GM12878 (cell line): ENCODE measurements around the gene KLHL30. TPM values are rescaled to one million over a fixed set of nuclear protein-coding genes. Genes with fewer than 3 reads are reported as not detected.

Source experiments
- ATAC-seq: fragments of 200-7000 bp; cut with Tn5 transposase; 3 replicates; pipeline ENCODE4 v1.9.1; 2020; ENCODE audit warnings: mild to moderate bottlenecking, moderate library complexity
- BruUV-seq: library from RNA; stranded (reverse); fragments of 400-500 nt; replicated peaks from 2 replicates; lab custom pipeline; 2021; lab: Mats Ljungman, UMichigan
- CTCF ChIA-PET: fragments of 300-600 bp; sonication (Branson Sonifier 250); formaldehyde crosslinking; extraction: SDS; loops from one replicate; lab custom pipeline; 2021; ENCODE audit warnings: inconsistent platforms; lab: Yijun Ruan, JAX
- POLR2A ChIA-PET: fragments of 350-600 bp; formaldehyde crosslinking; extraction: SDS; loops from one replicate; lab custom pipeline; 2021; ENCODE audit warnings: inconsistent platforms; lab: Charles Lee
- RAD21 ChIA-PET: fragments of 300-600 bp; sonication (Branson Sonifier 250); formaldehyde crosslinking; loops from one replicate; lab custom pipeline; 2023; ENCODE audit warnings: antibody characterized with exemption; ENCODE audit not compliant: unreplicated experiment; lab: Charles Lee
- SMC1A ChIA-PET: fragments of 300-600 bp; sonication (Branson Sonifier 250); formaldehyde crosslinking; loops from one replicate; lab custom pipeline; 2023; ENCODE audit not compliant: unreplicated experiment, uncharacterized antibody; lab: Charles Lee
- DNase-seq: peaks from one replicate; pipeline ENCODE4 v3.0.0-alpha.2; 2011; ENCODE audit warnings: low read depth, low spot score
- FAIRE-seq: peaks from 3 replicates; lab custom pipeline; 2011; peaks lifted over from hg19 to GRCh38; lab: Jason Lieb, UNC
- H2AFZ ChIP-seq: 2 replicates; pipeline ENCODE4 v1.6.0; 2011; ENCODE audit warnings: low read depth, low read length, control low read depth; ENCODE audit not compliant: control insufficient read depth
- H3K27ac ChIP-seq: 2 replicates; pipeline ENCODE4 v1.5.1; 2011; ENCODE audit warnings: control low read depth; ENCODE audit not compliant: control insufficient read depth, insufficient read depth
- H3K27me3 ChIP-seq, 2 experiments: replicated peaks in 1 of 2; 2 replicates each; pipeline versions ENCODE4 v1.6.0 to v1.6.1; 2011; ENCODE audit warnings: low read length in 1 of 2; ENCODE audit not compliant: control insufficient read depth in 2 of 2, insufficient read depth in 2 of 2
- H3K36me3 ChIP-seq, 2 experiments: 2 replicates each; pipeline ENCODE4 v1.5.1; 2011; ENCODE audit warnings: low read length in 1 of 2; ENCODE audit not compliant: control insufficient read depth in 2 of 2, insufficient read depth in 2 of 2
- H3K4me1 ChIP-seq: 2 replicates; pipeline ENCODE4 v1.6.1; 2011; ENCODE audit warnings: mild to moderate bottlenecking, low read length, moderate library complexity, mixed read lengths; ENCODE audit not compliant: control insufficient read depth, insufficient read depth
- H3K4me2 ChIP-seq: 2 replicates; pipeline ENCODE4 v1.6.0; 2011; ENCODE audit warnings: control low read depth; ENCODE audit not compliant: control insufficient read depth, insufficient read depth
- H3K4me3 ChIP-seq: fragments of 200-600 bp; sonication (generic); 2 replicates; pipeline ENCODE4 v1.5.1; 2016
- H3K79me2 ChIP-seq: 2 replicates; pipeline ENCODE4 v1.6.0; 2011; ENCODE audit warnings: low read length; ENCODE audit not compliant: control insufficient read depth, insufficient read depth
- H3K9ac ChIP-seq: 2 replicates; pipeline ENCODE4 v1.8.0; 2011; ENCODE audit warnings: low read length, control low read depth, mixed read lengths; ENCODE audit not compliant: control insufficient read depth, insufficient read depth
- H3K9me3 ChIP-seq: replicated peaks from 3 replicates; pipeline ENCODE4 v1.5.1; 2011; ENCODE audit warnings: mild to moderate bottlenecking, low read length; ENCODE audit not compliant: control insufficient read depth, insufficient read depth
- H4K20me1 ChIP-seq: 2 replicates; pipeline ENCODE4 v1.6.0; 2011; ENCODE audit not compliant: control insufficient read depth, insufficient read depth
- FOXK2 ChIP-seq: fragments of 450-650 bp; IDR thresholded peaks from 2 replicates; pipeline ENCODE4 v1.6.1; 2017; ENCODE audit warnings: mild to moderate bottlenecking, moderate library complexity
- HDGF ChIP-seq: fragments of 450-650 bp; IDR thresholded peaks from 2 replicates; pipeline ENCODE4 v1.6.1; 2016; ENCODE audit warnings: antibody characterized with exemption
- IRF4 ChIP-seq: IDR thresholded peaks from 2 replicates; pipeline ENCODE4 v1.6.1; 2011; ENCODE audit warnings: low read depth, low read length
- JUNB ChIP-seq: IDR thresholded peaks from 2 replicates; pipeline ENCODE4 v1.6.1; 2016; ENCODE audit warnings: antibody characterized with exemption, mild to moderate bottlenecking
- NFYA ChIP-seq: IDR thresholded peaks from 2 replicates; pipeline ENCODE4 v1.6.1; 2011; ENCODE audit warnings: low read depth, mild to moderate bottlenecking, low read length, improper control_type of control experiment, borderline replicate concordance
- PAX8 ChIP-seq: fragments of 450-650 bp; IDR thresholded peaks from 2 replicates; pipeline ENCODE4 v1.6.1; 2017; ENCODE audit warnings: mild to moderate bottlenecking, moderate library complexity
- SREBF1 ChIP-seq: IDR thresholded peaks from 2 replicates; pipeline ENCODE4 v1.6.1; 2012; ENCODE audit warnings: mild to moderate bottlenecking, low read length
- STAT1 ChIP-seq: fragments of 450-650 bp; conservative IDR thresholded peaks from 2 replicates; pipeline ENCODE4 v1.6.1; 2014; ENCODE audit warnings: antibody characterized with exemption, mild to moderate bottlenecking
- TAF1 ChIP-seq: IDR thresholded peaks from 2 replicates; pipeline ENCODE4 v1.6.1; 2011; ENCODE audit warnings: mild to moderate bottlenecking, low read depth, low read length, borderline replicate concordance
- ZSCAN29 ChIP-seq: fragments of 450-650 bp; IDR thresholded peaks from 2 replicates; pipeline ENCODE4 v1.6.1; 2017; ENCODE audit warnings: mild to moderate bottlenecking, moderate library complexity
- ZZZ3 ChIP-seq: IDR thresholded peaks from 2 replicates; pipeline ENCODE4 v1.6.1; 2011; ENCODE audit warnings: low read depth; ENCODE audit not compliant: control insufficient read depth, insufficient read length
- WGBS: methylation state at CpG from one replicate; pipeline ENCODE4 v1.1.6; 2016; ENCODE audit warnings: low lambda C conversion rate; ENCODE audit not compliant: insufficient replicate concordance, insufficient coverage; ENCODE audit errors: missing lambda C conversion rate; 5-methylcytosine and 5-hydroxymethylcytosine counted together
- in situ Hi-C: fragments of 300-500 bp; cut with MboI; formaldehyde crosslinking; loops from 9 replicates; pipeline ENCODE4 v1.14.3; 2018; ENCODE audit warnings: mixed read lengths
- intact Hi-C: fragments of 100-400 bp; cut with micrococcal nuclease; formaldehyde crosslinking; loops from one replicate; pipeline ENCODE4 v1.14.2; 2022; ENCODE audit not compliant: unreplicated experiment
- polyA plus RNA-seq, 11 experiments: library from polyadenylated mRNA; depleted of rRNA in 4 of 11; unstranded in 6 of 11; stranded (reverse) in 5 of 11; fragments of >200 nt; fragmentation: Nextera tagmentation in 4 of 11; fragmentation: Illumina TruSeq in 1 of 11; extraction: Ambion mirVana in 4 of 11; extraction: Trizol in 1 of 11; gene quantifications; 1 replicate in 1 of 11; 2 replicates in 10 of 11; pipeline versions ENCODE4 v1.2.1 to v1.2.3, GENCODE V29; 2011 to 2016; ENCODE audit warnings: inconsistent platforms in 2 of 11, missing spikeins in 2 of 11, low read depth in 1 of 11
- total RNA-seq, 4 experiments: library from RNA; depleted of rRNA in 3 of 4; stranded (reverse); fragments of >200 nt in 3 of 4; fragmentation: Illumina TruSeq in 1 of 4; extraction: Trizol in 1 of 4; gene quantifications; 2 replicates each; pipeline versions ENCODE4 v1.2.1 to v1.2.3, GENCODE V29; 2013 to 2021
- TF ChIP-seq, protein P1 (sequence below): IDR thresholded peaks from 2 replicates; pipeline ENCODE4 v1.6.1; 2012; ENCODE audit warnings: improper control_type of control experiment, low read depth, low read length; ENCODE audit not compliant: insufficient replicate concordance
- TF ChIP-seq, protein P2 (sequence below): fragments of 450-650 bp; formaldehyde crosslinking; IDR thresholded peaks from 2 replicates; pipeline ENCODE4 v1.5.0; 2022; ENCODE audit warnings: mild to moderate bottlenecking, missing genetic modification characterization

Gene KLHL30
- total and polyA plus RNA-seq, 10 of the 15 experiments (the other 5 are each of a cell fraction or from before 2014, with no cell fraction given): 0.03 TPM; not detected in 9

DNA sequence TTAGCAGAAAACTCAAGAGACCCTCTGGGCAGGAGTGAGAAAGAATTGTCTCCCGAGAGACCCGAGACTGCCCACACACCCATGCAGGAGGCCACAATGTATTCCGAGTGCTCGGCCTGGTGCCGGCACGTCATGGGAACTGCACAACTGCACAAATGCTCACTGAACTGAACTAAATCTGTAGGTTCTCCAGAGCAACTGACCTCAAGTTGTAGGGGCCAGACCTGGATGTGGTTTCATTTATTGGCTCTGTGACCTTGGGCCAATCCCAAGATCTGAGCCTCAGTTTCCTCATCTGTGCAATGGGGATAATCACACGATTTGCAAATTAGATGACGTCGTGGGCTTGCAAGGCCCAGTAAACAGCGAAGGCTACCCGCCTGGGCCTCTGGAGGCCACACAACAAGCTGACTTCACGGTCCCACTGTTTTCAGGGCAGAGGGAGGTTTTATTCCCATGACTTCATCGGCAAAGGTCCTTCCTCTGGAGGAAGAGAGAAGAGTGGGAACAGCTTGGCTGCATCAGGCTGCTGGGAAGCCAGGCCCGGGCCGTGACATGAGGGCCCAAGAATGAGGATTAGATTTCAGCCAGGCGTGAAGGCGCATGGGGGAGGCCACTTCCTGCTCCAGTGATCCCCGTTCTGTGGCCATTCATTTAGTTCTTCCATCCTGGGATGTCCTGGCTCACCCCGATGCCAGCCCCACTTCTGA lies 16.7 kb downstream of the KLHL30 start (continued):
- TF ChIP-seq, protein P1, sequence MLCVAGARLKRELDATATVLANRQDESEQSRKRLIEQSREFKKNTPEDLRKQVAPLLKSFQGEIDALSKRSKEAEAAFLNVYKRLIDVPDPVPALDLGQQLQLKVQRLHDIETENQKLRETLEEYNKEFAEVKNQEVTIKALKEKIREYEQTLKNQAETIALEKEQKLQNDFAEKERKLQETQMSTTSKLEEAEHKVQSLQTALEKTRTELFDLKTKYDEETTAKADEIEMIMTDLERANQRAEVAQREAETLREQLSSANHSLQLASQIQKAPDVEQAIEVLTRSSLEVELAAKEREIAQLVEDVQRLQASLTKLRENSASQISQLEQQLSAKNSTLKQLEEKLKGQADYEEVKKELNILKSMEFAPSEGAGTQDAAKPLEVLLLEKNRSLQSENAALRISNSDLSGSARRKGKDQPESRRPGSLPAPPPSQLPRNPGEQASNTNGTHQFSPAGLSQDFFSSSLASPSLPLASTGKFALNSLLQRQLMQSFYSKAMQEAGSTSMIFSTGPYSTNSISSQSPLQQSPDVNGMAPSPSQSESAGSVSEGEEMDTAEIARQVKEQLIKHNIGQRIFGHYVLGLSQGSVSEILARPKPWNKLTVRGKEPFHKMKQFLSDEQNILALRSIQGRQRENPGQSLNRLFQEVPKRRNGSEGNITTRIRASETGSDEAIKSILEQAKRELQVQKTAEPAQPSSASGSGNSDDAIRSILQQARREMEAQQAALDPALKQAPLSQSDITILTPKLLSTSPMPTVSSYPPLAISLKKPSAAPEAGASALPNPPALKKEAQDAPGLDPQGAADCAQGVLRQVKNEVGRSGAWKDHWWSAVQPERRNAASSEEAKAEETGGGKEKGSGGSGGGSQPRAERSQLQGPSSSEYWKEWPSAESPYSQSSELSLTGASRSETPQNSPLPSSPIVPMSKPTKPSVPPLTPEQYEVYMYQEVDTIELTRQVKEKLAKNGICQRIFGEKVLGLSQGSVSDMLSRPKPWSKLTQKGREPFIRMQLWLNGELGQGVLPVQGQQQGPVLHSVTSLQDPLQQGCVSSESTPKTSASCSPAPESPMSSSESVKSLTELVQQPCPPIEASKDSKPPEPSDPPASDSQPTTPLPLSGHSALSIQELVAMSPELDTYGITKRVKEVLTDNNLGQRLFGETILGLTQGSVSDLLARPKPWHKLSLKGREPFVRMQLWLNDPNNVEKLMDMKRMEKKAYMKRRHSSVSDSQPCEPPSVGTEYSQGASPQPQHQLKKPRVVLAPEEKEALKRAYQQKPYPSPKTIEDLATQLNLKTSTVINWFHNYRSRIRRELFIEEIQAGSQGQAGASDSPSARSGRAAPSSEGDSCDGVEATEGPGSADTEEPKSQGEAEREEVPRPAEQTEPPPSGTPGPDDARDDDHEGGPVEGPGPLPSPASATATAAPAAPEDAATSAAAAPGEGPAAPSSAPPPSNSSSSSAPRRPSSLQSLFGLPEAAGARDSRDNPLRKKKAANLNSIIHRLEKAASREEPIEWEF: no peak
- TF ChIP-seq FOXK2 (no peak), IRF4 (no peak), STAT1 (no peak)

DNA sequence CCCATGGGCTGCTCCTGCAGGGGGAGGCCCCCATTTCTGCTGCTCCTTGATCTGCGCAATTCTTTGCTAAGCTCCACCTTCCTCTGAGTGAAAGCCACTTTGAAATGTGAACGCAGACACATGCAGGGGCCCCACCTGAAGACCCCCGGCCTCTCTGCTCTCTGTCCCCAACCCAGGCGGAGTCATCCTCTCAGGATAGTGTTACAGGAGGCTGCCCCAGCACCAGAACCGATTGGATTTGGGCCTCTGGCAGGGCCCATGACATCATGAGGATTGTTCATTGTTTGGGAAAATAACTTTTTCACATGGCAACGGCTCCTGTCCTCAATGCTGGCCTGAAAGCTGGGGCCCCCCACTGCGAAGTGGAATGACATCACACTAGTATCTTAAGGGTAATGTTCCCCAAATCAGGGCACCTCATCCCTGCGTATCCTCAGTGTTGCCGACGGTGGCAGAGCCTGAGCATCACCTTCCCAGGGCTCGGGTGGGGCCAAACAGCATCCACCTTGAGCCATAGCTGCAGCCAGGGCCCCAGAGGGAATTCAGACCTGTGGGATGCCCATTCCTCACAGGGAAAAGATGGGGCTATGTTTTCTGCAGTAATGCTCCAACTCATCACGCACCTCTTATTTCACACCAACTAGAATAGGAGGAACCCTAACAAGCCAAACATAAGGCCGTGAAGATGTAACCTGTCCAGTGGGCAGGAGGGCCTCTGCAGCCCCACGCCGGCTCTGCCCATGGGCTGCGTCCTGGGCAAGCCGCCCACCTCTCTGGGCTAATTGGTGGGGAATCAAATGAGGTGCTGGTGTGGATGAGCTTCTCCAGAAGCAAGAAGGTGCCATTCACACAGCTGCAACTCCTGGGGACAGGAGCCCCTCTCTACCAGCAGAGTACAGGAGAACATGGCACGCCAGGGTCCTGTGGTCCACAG lies 17.6 kb downstream of the KLHL30 start:
- FAIRE-seq: no peak
- intact Hi-C loops: no loop called here
- CTCF ChIA-PET: no interaction called here
- TF ChIP-seq, protein P2, sequence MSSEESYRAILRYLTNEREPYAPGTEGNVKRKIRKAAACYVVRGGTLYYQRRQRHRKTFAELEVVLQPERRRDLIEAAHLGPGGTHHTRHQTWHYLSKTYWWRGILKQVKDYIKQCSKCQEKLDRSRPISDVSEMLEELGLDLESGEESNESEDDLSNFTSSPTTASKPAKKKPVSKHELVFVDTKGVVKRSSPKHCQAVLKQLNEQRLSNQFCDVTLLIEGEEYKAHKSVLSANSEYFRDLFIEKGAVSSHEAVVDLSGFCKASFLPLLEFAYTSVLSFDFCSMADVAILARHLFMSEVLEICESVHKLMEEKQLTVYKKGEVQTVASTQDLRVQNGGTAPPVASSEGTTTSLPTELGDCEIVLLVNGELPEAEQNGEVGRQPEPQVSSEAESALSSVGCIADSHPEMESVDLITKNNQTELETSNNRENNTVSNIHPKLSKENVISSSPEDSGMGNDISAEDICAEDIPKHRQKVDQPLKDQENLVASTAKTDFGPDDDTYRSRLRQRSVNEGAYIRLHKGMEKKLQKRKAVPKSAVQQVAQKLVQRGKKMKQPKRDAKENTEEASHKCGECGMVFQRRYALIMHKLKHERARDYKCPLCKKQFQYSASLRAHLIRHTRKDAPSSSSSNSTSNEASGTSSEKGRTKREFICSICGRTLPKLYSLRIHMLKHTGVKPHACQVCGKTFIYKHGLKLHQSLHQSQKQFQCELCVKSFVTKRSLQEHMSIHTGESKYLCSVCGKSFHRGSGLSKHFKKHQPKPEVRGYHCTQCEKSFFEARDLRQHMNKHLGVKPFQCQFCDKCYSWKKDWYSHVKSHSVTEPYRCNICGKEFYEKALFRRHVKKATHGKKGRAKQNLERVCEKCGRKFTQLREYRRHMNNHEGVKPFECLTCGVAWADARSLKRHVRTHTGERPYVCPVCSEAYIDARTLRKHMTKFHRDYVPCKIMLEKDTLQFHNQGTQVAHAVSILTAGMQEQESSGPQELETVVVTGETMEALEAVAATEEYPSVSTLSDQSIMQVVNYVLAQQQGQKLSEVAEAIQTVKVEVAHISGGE: no peak
- TF ChIP-seq SREBF1 (no peak), JUNB (no peak), TAF1 (no peak), NFYA (no peak), PAX8 (no peak), HDGF (no peak), ZZZ3 (no peak), ZSCAN29 (no peak)

More for the DNA sequence above, 17.6 kb downstream of the KLHL30 start:
- BruUV-seq: no TSS peak
- in situ Hi-C loops: no loop called here
- Histone ChIP-seq H3K9ac (no peak overlapping the region), H2AFZ (no peak overlapping the region), H3K27ac (no peak overlapping the region), H3K79me2 (no peaks in the 10 kb centered on the region), H3K4me2 (no peak overlapping the region), H3K27me3 (peaks cover 3 to 7% of the 10 kb centered on the region in 2 experiments; a peak in 2 of 4 replicates), H3K4me3 (no peak overlapping the region), H4K20me1 (no peaks in the 10 kb centered on the region), H3K4me1 (peaks cover 6% of the 10 kb centered on the region; the same call in 1 of the 2 replicates), H3K36me3 (no peaks in the 10 kb centered on the region), H3K9me3 (no peaks in the 10 kb centered on the region)
- no peak for ATAC-seq
- SMC1A ChIA-PET: no interaction called here
- DNase-seq: no peak
- WGBS: 44% methylated on average over 18 of the region's 18 CpGs
- POLR2A ChIA-PET: no interaction called here
- RAD21 ChIA-PET: no interaction called here
